ENCODE results near the gene DIS3L. TPM values are rescaled to one million over a fixed set of nuclear protein-coding genes. Genes with fewer than 3 reads are reported as not detected.
A peak's percentile ranks its signal among the peaks of the same experiment; 100 is the strongest.

The DIS3L gene
- total RNA-seq, 6 experiments from 2014 or later, result 16.1 to 32.3 (median 19.6) TPM

- WGBS (ENCODE audit: insufficient coverage, low coverage, low lambda C conversion rate, missing lambda C conversion rate), result 53% methylated on average over 10 of the region's 10 CpGs
- Histone ChIP-seq H3K27ac (no peak overlapping the region), H3K4me3 (no peak overlapping the region), H3K9me3 (no peaks in the 10 kb centered on the region), H3K4me1 (peaks cover 0 to 22% (median 4%) of the 10 kb centered on the region in 4 donors), H3K36me3 (no peaks in the 10 kb centered on the region), H3K27me3 (peaks cover 12 to 37% of the 10 kb centered on the region in 2 donors)
- TF ChIP-seq CTCF (IDR thresholded peaks at IDR 0.05), result no peak
- TF ChIP-seq POLR2A (IDR thresholded peaks at IDR 0.05), result no peak
- ATAC-seq (no peak), DNase-seq (no peak)
- intact Hi-C loops (cut with DNase I), result no loop called here
These were observed 42.1 kb upstream of the DIS3L start for GRCh38 chr15:66251065-66251789.

GRCh38 chr15:66251790-66252684, 41.3 kb upstream of the DIS3L start:
- Histone ChIP-seq H3K27ac (no peak overlapping the region), H3K4me3 (peak overlapping the region; percentile 29 to 56 (median 39)), H3K27me3 (peaks cover 12 to 37% of the 10 kb centered on the region in 2 donors), H3K36me3 (no peaks in the 10 kb centered on the region), H3K4me1 (peaks cover 0 to 22% (median 4%) of the 10 kb centered on the region in 4 donors), H3K9me3 (no peaks in the 10 kb centered on the region)
- peak; percentile 36 to 77 (median 72) for TF ChIP-seq CTCF (IDR thresholded peaks at IDR 0.05)
- no peak for TF ChIP-seq POLR2A (IDR thresholded peaks at IDR 0.05)
- DNase-seq (peak; percentile 58 to 68 (median 66)), ATAC-seq (peak; percentile 82 to 91 (median 88))
- intact Hi-C loops (cut with DNase I), result no loop called here
- WGBS (ENCODE audit: insufficient coverage, low coverage, low lambda C conversion rate, missing lambda C conversion rate), result 6% methylated on average over 20 of the region's 72 CpGs

- intact Hi-C loops (cut with DNase I), result no loop called here
- H3K4me3 ChIP-seq, result peak overlapping the region; percentile 29 to 56 (median 39)
- no peaks in the 10 kb centered on the region for H3K36me3 ChIP-seq
- TF ChIP-seq POLR2A (IDR thresholded peaks at IDR 0.05) (no peak), CTCF (IDR thresholded peaks at IDR 0.05) (peak in 1 of 4 donors; percentile 4)
- H3K9me3 ChIP-seq, result no peaks in the 10 kb centered on the region
- H3K27ac ChIP-seq, result no peak overlapping the region
- H3K27me3 ChIP-seq, result peaks cover 12 to 37% of the 10 kb centered on the region in 2 donors
- DNase-seq (peak in 1 of 3 donors; percentile 24), ATAC-seq (peak; percentile 32 to 48 (median 38))
- H3K4me1 ChIP-seq, result peaks cover 0 to 22% (median 4%) of the 10 kb centered on the region in 4 donors
- WGBS (ENCODE audit: insufficient coverage, low coverage, low lambda C conversion rate, missing lambda C conversion rate), result 0% methylated on average over 6 of the region's 64 CpGs
These were observed 40.5 kb upstream of the DIS3L start for GRCh38 chr15:66252685-66253417.

GRCh38 chr15:66253418-66254088, 39.8 kb upstream of the DIS3L start, which contains the start of gene MEGF11:
TSS of gene MEGF11 (minus strand) at chr15:66253750. CDS start at chr15:66128403, 125,347 bp downstream.
- no peak within 1 kb of the TSS for H3K27ac ChIP-seq
- no peaks in the 10 kb centered on the region for H3K9me3 ChIP-seq
- ATAC-seq (peak; percentile 42 to 64 (median 61)), DNase-seq (peak in 1 of 3 donors; percentile 25)
- TF ChIP-seq POLR2A (IDR thresholded peaks at IDR 0.05), result no peak
- TF ChIP-seq CTCF (IDR thresholded peaks at IDR 0.05), result no peak
- H3K4me3 ChIP-seq, result peak within 1 kb of the TSS; percentile 29 to 56 (median 39)
- 2% methylated on average over 11 of the region's 64 CpGs for WGBS (ENCODE audit: insufficient coverage, low coverage, low lambda C conversion rate, missing lambda C conversion rate)
- H3K36me3 ChIP-seq, result no peaks in the 10 kb centered on the region
- H3K27me3 ChIP-seq, result peaks cover 12 to 37% of the 10 kb centered on the region in 2 donors
- peaks cover 0 to 22% (median 4%) of the 10 kb centered on the region in 4 donors for H3K4me1 ChIP-seq
- intact Hi-C loops (cut with DNase I), result no loop called here

All from right lobe of liver (tissue), 6 donors.